ENCODE measurements around the gene MORC4.

DNA sequence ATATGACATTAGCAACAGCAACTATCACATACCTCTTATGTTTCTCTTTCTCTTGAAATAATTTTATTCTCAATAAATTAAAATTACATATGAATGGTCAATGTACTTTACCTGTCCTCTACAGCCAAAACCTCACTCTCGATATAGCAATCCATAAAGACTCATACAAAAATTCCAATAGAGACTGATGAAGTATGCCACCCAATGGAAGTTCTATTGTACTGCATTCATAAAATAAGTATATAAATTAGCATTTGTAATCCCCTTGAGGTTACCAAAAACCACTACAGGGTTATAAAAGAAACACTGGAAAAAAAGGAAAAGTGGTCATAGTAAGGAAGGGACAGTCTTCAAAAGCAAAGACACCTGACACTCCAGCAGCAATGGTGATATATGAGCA is 47.0 kb downstream of the MORC4 start:
- TF ChIP-seq, protein P1, sequence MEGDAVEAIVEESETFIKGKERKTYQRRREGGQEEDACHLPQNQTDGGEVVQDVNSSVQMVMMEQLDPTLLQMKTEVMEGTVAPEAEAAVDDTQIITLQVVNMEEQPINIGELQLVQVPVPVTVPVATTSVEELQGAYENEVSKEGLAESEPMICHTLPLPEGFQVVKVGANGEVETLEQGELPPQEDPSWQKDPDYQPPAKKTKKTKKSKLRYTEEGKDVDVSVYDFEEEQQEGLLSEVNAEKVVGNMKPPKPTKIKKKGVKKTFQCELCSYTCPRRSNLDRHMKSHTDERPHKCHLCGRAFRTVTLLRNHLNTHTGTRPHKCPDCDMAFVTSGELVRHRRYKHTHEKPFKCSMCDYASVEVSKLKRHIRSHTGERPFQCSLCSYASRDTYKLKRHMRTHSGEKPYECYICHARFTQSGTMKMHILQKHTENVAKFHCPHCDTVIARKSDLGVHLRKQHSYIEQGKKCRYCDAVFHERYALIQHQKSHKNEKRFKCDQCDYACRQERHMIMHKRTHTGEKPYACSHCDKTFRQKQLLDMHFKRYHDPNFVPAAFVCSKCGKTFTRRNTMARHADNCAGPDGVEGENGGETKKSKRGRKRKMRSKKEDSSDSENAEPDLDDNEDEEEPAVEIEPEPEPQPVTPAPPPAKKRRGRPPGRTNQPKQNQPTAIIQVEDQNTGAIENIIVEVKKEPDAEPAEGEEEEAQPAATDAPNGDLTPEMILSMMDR (conservative IDR thresholded peaks at IDR 0.05; ENCODE audit: low read depth, low read length): peak; percentile 70
- no peak for TF ChIP-seq EZH2 (IDR thresholded peaks at IDR 0.05; ENCODE audit: low read length, unreplicated experiment)
- no peak for TF ChIP-seq EZH2phosphoT487 (IDR thresholded peaks at IDR 0.05; ENCODE audit: borderline replicate concordance, low read length)
